Fibroblast of skin of abdomen (primary cell): ENCODE results near the gene AP5Z1.

Source experiments
- DNase-seq: peaks from one replicate; pipeline ENCODE4 v3.0.0-alpha.2; 2013

AP5Z1 gene

DNA sequence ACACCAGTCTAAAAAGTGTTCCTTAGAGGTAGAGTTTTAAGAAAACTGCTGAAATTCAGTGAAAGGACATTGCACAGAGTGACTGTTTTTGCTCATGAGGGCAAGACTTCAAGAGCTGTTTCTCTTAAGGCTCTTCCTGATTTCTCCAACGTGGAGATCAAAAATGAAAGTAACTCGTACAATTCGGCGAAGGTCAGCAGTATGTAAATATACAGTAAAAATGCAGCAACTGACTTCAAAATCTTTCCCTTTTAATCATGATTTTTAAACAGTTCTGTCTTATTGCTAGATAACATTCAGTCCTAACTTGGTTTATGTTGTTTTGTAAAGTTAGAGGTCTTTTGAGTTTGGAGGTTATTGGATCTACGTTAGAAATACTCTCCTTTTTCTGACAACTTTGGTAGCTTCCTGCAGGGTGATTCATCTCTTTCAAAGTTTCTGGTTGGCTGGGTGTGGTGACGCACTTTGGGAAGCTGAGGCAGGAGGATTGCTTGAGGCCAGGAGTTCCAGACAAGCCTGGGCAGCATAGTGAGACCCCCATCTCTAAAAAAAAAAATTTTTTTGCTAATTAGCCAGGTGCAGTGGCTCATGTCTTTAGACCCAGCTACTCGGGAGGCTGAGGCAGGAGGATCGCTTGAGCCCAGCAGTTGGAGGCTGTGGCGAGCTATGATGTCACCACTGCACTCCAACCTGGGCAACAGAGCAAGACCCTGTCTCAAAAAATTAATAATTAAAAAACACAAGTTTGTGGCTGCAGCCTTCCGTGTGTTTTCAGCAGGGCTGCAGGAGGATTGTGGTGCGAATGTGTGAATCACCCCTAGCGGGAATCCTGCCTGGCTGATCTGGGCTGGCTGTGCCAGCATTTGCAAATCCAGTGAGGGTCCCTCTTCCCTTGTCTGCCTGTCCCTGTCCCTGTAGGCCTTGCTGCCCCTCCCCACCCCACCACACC lies 29.2 kb upstream of the AP5Z1 start:
- peak; percentile 60 for DNase-seq

DNA sequence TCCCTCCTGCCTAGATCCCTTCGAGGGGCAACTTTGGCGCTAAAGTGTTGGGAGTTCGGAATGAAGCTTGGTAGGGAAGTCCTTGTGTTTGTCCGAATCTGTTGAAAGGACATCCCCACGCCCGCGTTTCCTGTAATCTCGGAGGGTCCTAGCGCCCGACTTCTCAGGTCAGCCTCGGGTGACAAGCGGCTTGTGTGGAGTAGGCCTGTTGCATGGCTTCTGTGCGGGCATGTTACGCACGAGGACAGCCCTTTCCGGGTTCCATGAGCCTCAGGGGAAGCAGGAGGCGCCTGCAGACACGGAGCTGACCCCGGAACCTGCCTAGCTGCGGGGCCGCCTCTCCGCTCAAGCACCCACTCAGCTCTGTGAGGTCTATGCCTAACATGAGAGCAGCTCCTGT lies 28.4 kb upstream of the AP5Z1 start:
- DNase-seq, result no peak

DNA sequence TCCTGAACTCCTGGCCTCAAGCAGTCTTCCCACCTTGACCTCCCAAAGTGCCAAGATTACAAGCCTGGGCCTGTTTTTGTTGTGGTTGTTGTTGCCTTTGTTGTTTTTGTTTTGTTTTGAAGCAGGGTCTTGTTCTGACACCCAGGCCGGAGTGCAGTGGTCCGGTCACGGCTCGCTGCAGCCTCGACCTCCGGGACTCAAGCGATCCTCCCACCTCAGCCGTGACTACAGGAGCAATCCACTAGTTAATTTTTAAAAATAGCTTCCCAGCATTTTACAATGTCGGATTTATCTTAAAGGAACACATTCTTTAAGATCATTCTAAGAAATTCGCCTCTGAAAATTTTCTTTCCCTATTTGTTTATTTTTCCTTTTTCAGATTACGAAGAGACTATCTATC lies 27.7 kb upstream of the AP5Z1 start:
- no peak for DNase-seq

GRCh38 chr7:4748231-4748681 lies 27.2 kb upstream of the AP5Z1 start:
- DNase-seq, result no peak

DNA sequence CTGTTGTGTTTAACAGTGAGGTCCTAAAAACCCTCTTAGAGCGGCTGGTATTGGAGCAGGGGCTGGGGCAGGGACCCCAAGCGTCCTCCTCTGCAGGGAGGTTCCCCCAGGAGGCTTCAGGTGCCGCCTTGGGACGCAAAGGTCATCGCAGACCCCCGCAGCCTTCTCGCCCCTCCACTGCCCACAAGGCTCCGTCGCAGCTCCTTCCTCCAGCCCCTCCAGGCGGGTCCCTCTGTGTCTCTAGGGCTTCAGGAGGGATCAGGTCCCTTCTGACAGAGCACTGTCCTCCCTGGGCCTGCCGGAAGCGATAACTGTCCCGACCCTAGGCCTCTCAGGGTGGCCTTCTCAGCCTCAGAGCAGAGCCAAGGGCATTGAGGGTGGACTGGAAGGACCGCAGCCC lies 26.1 kb upstream of the AP5Z1 start:
- DNase-seq, result no peak

DNA sequence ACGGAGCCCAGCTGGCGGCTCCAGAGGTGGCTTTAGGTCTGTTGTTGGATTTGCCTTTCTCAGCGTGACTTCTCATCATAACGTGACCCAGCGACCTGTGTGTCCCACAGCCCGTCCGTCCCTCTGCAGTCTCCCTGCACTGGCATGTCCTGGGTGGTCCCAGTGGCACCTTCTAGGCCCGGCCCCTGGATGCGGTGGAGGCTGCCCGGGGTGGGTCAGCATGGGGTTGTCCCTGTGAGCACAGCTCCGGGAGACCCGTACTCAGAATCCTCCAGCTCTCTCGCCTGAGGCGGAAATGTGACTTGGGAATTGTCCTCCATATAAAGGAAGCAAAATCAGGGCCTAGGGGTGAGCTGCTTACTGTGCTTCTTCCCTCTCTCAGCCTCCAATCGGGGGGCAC lies 25.6 kb upstream of the AP5Z1 start:
- DNase-seq, result no peak

GRCh38 chr7:4751398-4751947 lies 23.9 kb upstream of the AP5Z1 start:
- DNase-seq, result no peak

GRCh38 chr7:4753598-4754432 lies 21.6 kb upstream of the AP5Z1 start:
- peak; percentile 28 for DNase-seq

DNA sequence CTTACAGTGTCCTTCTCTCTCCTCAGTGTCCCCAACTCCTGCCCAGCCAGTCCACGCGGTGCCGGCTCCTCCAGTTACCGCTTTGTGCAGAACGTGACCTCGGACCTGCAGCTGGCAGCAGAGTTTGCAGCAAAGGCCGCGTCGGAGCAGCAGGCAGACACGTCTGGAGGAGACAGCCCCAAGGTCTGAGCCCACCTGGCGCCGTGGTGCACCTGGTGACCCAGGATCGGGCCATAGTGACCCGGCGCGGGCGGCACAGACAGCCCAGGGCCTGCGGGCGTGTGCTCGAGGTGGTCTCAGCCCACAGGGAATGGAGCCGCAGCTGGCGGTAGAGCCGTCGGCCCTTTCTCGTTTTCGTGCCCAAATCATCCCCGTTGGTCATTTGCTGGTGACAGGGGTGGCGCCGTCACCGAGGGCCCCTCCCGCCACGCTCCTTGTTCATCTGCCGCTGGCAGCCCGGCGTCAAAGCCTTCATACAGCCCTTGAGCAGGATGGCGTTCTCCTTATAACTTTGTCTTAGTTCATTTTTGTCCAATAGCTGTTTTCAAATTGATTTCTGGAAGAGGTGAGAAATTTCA lies 20.9 kb upstream of the AP5Z1 start:
- no peak for DNase-seq

GRCh38 chr7:4755045-4755444 lies 20.4 kb upstream of the AP5Z1 start:
- no peak for DNase-seq

- DNase-seq, result no peak
Observed at GRCh38 chr7:4758111-4758510, 17.3 kb upstream of the AP5Z1 start.

- no peak for DNase-seq
Observed at GRCh38 chr7:4758791-4759190, 16.6 kb upstream of the AP5Z1 start.

GRCh38 chr7:4759211-4759610 lies 16.2 kb upstream of the AP5Z1 start:
- no peak for DNase-seq

DNA sequence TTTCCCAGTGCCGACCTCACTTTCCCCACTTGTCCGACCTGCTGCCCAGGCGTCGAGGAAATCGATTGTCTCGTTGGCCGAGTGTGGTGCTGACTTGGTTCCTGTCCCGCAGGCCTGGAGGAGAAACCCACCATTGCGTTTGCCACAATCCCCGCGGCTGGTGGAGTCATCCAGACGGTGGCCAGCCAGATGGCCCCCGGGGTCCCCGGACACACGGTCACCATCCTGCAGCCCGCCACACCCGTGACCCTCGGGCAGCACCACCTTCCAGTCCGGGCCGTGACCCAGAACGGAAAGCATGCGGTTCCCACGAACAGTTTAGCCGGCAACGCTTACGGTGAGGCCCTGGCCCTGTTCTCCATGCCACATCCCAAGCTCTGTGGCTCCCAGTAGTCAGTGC lies 14.5 kb upstream of the AP5Z1 start:
- DNase-seq, result no peak

DNA sequence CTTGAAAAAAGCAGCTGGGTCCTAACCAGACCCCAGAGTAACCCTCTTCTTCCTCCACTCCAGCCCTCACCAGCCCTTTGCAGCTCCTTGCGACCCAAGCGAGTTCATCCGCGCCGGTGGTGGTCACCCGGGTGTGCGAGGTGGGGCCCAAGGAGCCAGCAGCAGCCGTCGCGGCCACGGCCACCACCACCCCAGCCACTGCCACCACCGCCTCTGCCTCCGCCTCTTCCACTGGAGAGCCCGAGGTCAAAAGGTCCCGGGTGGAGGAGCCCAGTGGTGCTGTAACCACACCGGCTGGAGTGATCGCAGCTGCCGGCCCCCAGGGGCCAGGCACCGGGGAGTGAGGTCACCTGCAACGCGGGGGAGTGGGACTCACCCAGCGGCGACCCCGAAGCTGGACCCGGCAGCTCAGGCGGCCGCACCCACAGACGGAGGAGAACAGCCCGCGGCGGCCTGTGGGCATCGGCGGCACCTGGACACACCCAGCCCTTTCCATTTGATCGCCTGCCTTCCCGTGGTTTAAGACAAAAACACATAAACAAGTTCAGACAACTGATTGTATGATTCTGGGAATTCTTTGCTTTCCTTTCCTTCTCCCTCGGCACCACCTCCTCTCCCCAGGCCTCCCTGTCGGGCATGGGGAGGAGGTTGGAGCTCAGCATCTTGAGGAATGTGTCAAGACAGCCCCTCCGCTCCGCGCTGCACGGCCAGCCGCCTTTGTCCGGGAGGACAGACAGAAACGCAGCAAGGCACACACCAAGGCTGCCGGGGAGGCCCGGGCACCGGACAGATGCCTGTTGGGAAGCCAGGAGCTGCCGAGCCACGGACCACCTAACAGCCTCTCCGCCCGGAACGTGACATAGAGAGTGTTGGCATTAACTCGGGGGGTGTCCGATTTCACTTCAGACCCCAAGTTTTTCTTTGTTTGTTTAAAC lies 13.0 kb upstream of the AP5Z1 start:
- DNase-seq, result no peak

DNA sequence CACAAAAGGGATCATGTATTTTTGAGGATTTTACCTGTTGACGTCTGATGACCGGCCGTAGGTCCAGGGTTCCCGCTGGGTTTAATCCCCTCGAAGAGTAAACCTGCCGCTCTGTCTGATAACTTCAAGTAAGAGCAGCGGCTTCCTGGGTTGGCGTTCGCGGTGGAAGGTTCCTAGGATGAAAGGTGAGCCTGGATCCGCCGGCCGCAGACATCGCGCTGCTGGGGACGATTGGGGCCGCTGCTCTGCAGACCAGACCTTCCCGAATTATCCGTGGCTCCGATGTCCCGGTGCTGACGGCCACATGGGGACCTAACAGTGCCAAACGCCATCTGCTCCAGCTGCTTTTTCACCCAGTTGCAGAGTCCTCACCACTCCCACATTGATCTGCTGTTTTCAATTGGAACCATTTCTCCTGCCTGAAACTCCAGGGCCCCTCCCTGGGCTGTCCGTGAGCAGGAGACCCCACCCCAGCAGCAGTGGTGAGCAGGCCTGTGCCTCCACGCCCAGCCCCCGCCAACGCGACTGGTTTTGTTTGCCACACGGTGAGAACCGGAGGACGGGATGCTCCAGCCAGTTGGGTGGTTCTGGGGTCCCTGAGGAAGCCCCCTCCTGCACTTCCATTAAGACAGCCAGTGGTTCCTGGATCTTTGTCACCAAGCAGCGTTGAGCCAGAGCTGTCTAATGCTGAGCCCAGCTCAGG lies 12.2 kb upstream of the AP5Z1 start:
- DNase-seq, result no peak

DNA sequence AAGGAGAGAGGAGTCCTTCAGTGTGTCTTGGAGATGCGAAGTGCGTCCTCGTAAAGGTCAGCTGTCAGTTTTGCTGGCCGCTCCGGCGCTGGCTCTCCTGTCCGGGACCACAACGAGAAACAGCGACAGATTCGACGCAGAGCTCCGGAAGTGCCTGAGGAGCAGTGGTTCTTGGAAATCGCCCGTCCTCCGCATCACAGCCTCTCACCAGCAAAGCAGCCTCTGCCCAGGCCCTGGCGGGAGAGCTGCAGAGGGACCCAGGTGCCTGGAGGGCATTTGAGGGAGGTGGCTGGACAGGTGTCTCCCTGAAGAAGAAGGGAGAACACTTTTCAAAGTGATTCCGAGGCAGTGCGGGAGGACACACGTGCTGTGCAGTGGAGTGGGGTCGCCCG lies 11.6 kb upstream of the AP5Z1 start:
- DNase-seq, result no peak

GRCh38 chr7:4764402-4765007 lies 10.9 kb upstream of the AP5Z1 start:
- DNase-seq, result no peak

- no peak for DNase-seq
Observed at GRCh38 chr7:4765776-4766490, 9.5 kb upstream of the AP5Z1 start.
